ENCODE results near the gene PCDHA3.
"Not testable (repeated sequence)": the region's sequence is repeated elsewhere in the genome, so short reads cannot be mapped to it uniquely, and the experiment has no call there.

The PCDHA3 gene

GRCh38 chr5:140821375-140822280 is 20.8 kb downstream of the PCDHA3 start, which contains the start of gene PCDHA5:
PCDHA5 (plus strand) TSS chr5:140821613.
- no peak for DNase-seq (ENCODE audit: low read depth)

- DNase-seq (ENCODE audit: low read depth) = no peak
Measured at GRCh38 chr5:140822281-140822629, 21.4 kb downstream of the PCDHA3 start.

- DNase-seq (ENCODE audit: low read depth) = not testable (repeated sequence)
Measured at GRCh38 chr5:140822969-140823368, 22.1 kb downstream of the PCDHA3 start.

- no peak for DNase-seq (ENCODE audit: low read depth)
Measured at GRCh38 chr5:140823475-140823874, 22.6 kb downstream of the PCDHA3 start.

- no peak for DNase-seq (ENCODE audit: low read depth)
Measured at GRCh38 chr5:140827704-140828361, 27.0 kb downstream of the PCDHA3 start, which contains the start of gene PCDHA6. PCDHA6 (plus strand) TSS chr5:140827960; CDS start chr5:140828092, 132 bp downstream.

- DNase-seq (ENCODE audit: low read depth) = no peak
Measured at GRCh38 chr5:140828362-140828737, 27.5 kb downstream of the PCDHA3 start.

GRCh38 chr5:140829511-140830501 is 28.9 kb downstream of the PCDHA3 start:
- not testable (repeated sequence) for DNase-seq (ENCODE audit: low read depth)

GRCh38 chr5:140833993-140834392 is 33.1 kb downstream of the PCDHA3 start, which contains the start of gene PCDHA7:
PCDHA7 (plus strand) TSS chr5:140834269; CDS start chr5:140834384, 115 bp downstream.
- DNase-seq (ENCODE audit: low read depth) = no peak

- not testable (repeated sequence) for DNase-seq (ENCODE audit: low read depth)
Measured at GRCh38 chr5:140834439-140835008, 33.7 kb downstream of the PCDHA3 start.

- no peak for DNase-seq (ENCODE audit: low read depth)
Measured at GRCh38 chr5:140835622-140836510, 35.0 kb downstream of the PCDHA3 start.

GRCh38 chr5:140840978-140841962 is 40.4 kb downstream of the PCDHA3 start, which contains the start of gene PCDHA8:
PCDHA8 (plus strand) TSS chr5:140841187; CDS start chr5:140841322, 135 bp downstream.
- no peak for DNase-seq (ENCODE audit: low read depth)

GRCh38 chr5:140842798-140843733 is 42.2 kb downstream of the PCDHA3 start:
- no peak for DNase-seq (ENCODE audit: low read depth)

GRCh38 chr5:140848139-140849102 is 47.6 kb downstream of the PCDHA3 start, which contains the start of gene PCDHA9:
PCDHA9 (plus strand) TSS chr5:140848382; CDS start chr5:140848496, 114 bp downstream.
- DNase-seq (ENCODE audit: low read depth) = not testable (repeated sequence)

- DNase-seq (ENCODE audit: low read depth) = not testable (repeated sequence)
Measured at GRCh38 chr5:140849831-140850634, 49.2 kb downstream of the PCDHA3 start.

Data from activated T-cell treated with anti-CD3 and anti-CD28 coated beads for 1 hour (primary cell).